NCI-H2107 treated with DMSO at 0.1 percent for 48 hours (cell line): Measurements from ENCODE around the gene GFER.
A peak's percentile ranks its signal among the peaks of the same experiment; 100 is the strongest.
"Not testable (repeated sequence)": the region's sequence is repeated elsewhere in the genome, so short reads cannot be mapped to it uniquely, and the experiment has no call there.

Source experiments
- DNase-seq: peaks from one replicate; lab custom pipeline; 2025; ENCODE audit not compliant: unreplicated experiment; lab: John Stamatoyannopoulos, UW

The GFER gene

DNA sequence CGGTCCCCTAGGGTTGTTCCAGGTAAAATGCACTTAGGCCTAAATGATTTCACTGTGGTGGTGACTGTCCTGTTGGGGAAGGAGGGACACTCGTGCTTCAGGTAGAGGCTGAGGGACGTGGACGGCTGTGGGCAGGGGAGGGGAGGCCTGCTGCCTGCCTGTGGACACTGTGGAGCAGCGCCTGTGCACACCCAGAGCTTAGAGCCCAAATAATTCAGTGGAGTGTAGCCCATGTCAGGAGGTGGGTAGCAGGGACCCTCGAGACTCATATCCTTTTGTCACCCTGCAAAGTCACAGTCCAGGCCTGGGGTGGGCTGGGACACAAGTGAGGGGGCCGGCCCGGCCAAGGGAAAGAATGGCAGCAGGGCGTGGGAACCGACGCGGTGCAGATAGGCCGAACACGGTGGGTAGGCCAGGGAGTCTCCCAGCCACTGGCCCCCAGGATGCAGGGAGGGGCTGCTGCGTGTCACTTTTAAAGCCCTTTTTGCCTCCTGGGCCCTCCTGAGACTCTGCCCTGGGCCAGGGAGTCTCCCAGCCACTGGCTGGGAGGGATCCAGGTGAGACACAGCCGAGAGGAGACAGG is 42.0 kb downstream of the GFER start:
- DNase-seq, result no peak

DNA sequence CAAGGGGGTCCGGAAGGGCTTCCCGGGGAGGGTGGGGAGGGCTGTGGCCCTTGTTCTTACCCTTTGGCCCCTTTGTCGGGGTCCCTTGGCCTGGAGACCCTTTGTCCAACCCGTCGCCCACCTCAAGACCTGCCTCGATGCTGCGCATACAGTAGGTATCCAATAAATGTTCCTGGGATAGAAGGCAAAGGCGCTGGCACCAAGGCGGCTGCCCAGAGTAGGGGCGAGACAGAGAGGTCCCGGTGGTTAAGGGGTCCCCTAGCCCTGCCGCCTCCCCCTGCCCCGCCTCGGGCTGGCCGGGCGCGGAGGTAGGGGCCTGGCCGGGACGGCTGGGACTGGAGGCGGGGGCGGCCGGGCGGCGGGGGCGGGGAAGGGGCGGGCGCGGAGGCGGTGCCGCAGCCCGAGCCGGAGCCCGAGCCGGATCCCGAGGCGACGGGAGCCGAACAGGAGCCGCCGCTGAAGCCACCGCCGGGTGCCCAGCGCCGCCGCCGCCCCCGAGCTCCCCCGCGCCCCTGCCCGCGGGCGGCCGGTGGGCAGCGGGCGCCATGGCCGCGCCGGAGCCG is 42.5 kb downstream of the GFER start, which contains the start of gene NHERF2:
NHERF2 (plus strand) TSS at position 442 of the 563 bp plus-strand sequence; CDS start at position 546, 104 bp downstream.
- DNase-seq, result no peak

DNA sequence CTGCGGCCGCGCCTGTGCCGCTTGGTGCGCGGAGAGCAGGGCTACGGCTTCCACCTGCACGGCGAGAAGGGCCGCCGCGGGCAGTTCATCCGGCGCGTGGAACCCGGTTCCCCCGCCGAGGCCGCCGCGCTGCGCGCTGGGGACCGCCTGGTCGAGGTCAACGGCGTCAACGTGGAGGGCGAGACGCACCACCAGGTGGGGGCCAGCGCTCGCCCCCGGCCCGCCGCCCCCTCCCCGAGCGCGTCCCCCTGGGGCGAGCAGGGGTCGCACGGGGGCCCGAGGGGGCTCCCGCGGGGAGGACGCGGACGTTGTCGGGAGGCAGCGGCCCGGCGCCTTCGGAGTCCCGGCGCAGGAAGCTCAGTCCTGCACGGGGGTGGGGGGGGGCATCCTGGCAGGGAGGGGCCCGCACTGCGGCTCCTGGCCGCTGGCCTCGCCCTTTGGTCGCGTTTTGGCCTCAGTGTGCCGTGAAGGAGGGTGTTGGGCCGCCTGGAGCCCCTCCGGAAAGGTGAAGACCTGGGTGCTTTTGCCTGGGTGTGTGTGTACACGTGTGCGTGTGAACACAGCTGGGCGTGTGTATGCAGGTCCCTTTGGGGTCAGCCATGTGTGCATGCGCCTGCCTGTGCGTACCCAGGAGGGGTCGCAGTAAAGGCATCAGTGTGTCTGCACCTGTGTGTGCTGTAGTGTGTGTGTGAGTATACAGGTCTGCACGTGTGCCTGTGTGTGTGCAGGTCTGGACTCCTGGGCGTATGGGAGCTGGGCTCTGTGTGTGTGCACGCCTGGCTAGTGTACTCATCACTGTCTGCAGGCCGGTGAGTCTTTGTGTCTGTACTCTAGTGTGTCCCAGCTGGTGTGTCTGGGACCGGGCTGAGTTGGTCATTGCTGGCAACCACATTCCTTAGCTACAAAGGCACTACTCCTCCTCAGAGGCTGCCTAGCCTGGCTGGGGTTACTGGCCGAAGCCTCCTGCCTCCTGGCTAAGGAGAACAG is 43.3 kb downstream of the GFER start:
- no peak for DNase-seq

DNA sequence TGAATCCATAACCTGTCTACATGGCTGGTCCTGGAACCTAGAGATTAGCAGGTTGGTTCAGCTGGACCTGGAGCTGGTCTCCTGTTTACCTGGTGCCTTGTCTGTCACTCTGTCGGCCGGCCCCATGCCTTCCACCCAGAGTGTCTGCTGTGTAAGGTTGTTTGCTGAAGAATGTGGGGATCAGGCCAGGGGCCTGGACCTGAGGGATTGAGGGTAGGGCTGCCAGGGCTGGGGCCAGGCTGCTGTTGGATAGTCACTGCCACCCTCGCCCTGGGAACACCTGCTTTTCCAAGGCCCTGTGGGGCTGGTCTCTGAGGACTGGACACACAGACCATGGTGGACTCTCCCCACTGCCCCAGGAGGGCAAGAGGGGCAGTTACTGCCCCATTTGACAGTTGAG is 44.2 kb downstream of the GFER start:
- DNase-seq, result no peak

DNA sequence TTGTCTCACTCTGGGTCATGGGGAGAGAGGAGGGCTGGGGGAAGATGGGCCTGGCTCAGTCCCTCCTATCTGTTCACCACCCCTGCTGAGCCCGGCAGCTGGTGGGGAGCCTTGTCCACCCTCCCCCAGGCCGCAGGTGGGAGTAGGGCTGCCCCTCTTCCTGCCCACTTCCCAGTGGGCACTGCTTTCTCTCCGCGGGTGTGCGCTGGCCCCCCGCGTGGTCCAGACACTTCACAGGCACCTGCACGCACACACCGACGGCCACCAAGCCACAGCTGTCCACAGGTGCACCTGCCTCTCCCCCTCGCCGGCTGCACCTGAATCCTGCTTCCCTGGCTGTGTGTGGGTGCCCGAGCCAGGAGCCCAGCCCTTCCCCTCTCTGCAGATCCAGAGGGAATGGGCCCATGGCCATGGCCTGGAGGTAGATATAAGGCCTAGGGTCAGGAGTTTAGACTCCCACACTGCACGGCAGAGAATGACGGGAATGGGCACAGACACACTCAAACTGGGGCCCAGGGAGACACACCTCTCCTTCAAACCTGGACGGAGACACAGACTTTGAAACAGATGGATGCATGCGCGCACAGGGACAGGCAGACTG is 44.7 kb downstream of the GFER start:
- peak; percentile 42 for DNase-seq

DNA sequence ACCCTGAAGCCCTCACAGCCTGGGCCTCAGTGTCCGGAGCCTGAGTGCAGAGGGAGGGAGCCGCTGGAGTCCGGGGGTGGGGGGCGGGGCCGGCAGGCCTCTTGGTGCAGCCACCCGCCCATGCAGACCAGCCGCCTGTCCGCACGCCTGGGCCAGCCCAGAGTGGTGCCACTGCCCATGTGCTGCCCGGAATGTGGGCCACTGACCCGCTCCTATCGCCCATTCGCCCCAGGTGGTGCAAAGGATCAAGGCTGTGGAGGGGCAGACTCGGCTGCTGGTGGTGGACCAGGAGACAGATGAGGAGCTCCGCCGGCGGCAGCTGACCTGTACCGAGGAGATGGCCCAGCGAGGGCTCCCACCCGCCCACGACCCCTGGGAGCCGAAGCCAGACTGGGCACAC is 45.4 kb downstream of the GFER start:
- DNase-seq, result no peak

DNA sequence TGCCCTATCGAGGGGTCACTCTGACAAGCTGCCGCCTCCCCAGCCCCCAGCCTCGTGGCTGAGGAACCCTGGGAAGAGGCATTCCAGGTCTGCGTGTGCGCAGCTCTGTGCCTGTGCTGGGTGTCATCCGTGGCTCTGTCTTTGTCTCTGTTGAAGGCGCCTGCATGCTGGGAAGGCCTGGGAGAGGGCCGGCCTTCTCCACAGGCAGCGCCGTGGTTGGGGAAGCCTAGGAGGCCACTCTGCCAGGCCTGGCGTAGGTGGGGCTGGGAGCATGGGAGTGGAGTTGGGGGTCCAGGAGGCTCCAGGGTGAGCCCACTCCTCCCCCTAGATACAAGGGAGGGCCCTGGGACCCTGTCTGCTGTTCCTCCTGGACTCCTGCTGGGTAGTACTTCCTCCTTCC is 46.0 kb downstream of the GFER start:
- no peak for DNase-seq

DNA sequence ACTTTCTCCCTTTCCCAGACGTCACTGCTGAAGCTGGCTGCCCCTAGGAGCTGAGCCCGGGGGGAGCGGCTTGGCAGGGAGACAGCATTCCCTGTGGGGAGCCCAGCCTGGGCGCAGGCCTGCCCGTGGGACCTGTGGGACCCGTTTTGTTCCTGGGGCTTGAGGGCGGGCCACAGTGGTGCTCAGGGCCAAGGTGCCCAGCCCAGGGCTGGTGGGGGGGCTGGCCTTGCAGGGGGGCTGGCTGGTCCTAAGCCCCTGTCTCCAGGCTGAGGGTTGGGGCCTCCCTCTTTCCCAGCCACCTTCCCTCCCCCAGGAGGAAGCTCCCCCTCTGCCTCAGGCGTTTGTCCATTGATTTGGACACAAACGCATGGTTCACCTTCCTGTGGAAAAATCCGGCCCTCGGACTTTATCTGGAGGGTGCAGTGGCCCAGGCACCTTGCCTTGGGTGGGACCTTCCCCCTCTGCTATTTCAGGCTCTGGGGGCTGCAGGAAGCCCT is 47.1 kb downstream of the GFER start:
- DNase-seq, result no peak

DNA sequence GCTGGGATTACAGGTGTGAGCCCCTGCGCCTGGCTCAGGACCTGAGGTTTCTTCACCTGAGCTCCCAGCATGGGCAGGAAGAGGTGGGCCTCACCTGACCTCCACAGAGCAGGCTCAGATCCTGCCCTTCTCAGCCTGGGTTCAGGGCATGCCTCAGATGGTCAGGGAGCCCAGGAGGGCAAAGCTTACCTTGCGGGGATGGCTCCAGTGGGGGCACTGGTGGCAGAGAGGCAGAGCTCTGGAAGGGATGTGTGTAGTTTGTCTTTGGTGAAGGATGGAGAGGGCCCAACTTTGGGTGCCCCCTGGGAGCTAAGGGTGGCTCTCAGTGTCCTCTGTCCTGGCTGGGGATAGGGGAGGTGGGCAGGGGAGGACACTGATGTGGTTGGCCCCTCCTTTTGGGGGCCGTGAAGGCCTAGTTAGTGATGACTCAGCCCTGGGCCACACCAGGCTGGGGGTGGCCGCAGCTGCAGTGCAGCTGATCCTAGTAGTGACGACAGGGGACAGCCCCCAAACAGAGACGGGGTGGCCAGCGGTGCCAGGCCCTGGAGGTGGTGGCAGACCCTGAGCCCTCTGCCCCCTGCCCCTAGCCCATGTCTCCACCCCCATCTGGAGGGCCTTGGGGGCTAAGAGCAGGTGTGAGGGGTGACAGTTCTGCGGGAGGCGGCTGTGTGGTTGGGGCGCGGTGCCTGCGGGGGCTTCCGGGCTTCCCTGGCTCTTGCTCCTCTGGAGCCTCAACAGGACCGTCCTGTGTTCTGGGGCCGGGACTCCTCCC is 48.5 kb downstream of the GFER start:
- DNase-seq, result no peak

DNA sequence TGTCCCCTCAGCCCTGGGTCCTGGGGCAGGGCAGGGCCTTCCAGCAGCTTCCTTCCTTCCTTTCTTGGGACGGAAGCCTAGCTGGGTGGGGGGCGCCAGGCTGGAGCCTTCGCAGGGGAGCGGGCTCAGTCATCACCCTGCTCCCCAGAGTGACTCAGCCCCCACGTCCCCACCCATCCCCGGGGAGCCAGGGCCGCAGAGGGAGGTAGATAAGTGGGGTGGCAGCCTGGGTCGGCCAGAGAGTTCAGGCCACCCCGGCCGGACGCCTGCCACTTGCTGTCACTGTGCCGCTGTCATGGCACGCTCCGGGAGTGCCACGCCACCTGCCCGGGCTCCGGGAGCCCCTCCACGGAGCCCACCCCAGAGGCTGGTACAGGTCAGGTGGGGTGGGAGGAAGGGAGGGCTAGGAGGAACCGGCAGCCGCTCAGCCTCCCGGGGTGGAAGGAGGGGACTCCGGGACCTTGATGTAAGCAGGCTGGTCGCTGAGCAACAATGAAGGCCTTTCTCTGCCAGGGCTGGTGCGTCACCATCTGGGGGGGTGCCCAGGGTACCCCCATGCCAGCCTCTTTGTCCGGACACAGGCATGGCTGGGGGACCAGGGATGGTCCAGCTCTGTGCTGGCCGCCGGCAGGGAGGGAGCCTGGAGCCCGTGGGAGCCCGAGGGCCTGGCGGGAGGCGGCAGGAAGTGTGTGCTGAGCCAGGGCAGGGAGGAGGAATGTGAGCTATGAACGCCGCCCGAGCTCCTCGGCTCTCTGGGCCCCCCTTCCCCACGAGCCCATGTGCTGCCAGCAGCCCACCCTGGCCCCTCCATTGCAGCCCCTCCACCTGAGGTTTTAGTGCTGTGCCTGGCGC is 49.3 kb downstream of the GFER start:
- DNase-seq, result no peak

DNA sequence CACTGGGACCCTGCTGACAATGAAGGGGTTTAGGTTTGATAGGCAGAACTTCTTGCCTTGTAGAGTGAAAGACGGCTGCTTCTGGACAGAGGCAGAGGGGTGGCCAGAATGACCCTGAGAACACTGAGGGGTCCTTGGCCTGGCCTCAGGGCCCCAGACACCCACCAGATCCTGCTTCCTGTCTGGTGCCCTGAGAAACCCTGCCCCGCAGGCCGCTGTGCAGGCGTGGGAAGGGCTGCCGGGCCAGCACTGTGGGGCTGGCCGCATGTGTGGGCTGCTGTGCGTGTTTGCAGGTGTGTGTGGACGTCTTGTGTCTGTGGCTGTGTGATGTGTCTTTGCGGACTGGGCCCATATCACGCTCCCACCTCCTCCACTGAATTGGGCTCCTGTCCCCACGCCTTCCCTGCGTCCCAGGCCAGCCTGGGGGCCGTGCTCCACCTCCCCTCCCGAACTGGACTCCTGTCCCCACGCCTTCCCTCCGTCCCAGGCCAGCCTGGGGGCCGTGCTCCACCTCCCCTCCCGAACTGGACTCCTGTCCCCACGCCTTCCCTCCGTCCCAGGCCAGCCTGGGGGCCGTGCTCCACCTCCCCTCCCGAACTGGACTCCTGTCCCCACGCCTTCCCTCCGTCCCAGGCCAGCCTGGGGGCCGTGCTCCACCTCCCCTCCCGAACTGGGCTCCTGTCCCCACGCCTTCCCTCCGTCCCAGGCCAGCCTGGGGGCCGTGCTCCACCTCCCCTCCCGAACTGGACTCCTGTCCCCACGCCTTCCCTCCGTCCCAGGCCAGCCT is 50.1 kb downstream of the GFER start:
- not testable (repeated sequence) for DNase-seq

DNA sequence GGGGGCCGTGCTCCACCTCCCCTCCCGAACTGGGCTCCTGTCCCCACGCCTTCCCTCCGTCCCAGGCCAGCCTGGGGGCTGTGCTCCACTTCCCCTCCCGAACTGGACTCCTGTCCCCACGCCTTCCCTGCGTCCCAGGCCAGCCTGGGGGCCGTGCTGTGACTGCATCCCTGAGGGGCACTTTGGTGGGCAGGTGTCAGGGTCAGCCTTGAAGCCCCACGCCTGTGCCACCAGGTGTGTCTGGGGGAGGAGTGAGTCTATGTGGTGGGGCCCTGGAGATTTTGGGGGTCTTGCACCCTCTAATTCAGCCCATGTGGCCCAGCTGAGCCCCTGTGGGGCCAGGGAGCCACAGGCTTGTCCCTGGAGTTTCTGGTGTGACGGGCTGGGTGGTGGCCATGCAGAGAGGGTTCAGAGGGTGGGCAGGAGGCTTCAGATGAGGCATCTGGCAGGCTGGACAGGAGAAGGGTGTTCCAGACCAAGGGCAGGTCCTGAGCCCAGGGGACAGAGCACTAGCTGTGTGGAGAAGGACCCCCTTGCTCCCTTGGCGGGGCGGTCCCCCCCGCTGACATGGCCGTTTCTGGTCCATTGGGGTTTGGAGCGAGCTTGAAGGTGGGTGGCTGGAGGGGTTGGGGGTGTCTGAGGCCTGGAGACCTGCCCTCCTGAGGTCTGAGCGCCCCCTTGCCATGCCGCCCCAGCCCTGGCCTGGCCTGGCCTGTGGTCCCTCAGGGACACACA is 50.9 kb downstream of the GFER start:
- no peak for DNase-seq

DNA sequence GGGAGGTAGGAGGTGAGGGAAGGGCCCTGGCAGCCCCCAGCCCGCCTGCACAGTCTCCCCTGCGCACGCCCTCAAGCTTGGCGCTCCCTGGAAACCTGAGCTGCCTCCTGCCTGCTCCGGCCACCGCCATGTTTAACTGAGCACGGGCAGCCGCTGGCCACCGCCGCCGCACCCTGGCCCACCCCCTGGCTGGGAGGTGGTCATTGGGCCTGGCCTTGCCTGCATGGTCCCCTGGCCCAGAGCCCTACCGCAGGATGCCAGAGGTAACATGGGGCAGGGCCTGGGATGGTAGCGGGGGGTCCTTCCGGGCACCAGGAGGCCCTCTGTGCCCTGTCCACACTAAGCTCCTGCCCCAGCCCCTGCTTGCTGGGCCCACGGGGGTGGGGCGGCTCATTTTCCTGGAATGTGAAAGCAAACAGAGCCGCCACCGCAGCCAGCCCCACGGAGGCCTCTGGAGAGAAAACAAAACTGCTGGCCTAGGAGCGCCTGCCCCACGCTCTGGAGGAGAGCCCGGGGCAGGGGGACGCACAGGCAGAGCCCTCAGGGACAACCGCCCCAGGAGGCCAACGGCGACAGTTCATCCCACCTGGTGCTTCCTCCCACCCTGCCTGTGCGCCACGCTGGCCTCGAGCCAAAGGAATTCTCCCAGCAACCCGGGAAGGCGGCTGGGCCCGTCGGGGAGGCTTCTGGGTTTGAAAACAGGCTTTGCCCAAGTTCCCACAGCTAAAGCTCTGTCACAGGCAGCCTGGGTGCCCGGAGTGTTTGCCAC is 51.6 kb downstream of the GFER start:
- peak; percentile 77 for DNase-seq

DNA sequence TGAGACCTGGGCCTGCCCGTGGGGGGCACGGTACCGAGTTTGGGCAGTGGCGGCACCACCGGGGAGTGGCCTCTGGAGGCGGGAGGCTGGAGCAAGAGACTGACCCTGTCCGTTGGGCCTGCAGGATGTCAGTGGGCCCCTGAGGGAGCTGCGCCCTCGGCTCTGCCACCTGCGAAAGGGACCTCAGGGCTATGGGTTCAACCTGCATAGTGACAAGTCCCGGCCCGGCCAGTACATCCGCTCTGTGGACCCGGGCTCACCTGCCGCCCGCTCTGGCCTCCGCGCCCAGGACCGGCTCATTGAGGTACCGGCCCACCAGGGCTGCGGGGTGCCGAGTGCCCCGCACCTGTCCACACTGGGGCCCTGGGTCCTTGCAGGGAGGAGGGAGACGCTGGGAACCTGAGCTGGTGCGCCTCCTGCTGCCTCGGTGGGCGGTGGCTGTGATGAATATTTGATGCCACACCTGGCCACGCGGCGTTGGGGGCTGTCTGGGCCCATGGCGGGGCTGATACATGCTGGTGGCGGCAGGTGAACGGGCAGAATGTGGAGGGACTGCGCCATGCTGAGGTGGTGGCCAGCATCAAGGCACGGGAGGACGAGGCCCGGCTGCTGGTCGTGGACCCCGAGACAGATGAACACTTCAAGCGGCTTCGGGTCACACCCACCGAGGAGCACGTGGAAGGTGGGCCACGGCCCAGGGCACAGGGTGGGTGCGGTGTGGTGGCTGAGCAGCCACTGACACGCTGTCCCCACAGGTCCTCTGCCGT is 52.4 kb downstream of the GFER start:
- peak; percentile 14 for DNase-seq

DNA sequence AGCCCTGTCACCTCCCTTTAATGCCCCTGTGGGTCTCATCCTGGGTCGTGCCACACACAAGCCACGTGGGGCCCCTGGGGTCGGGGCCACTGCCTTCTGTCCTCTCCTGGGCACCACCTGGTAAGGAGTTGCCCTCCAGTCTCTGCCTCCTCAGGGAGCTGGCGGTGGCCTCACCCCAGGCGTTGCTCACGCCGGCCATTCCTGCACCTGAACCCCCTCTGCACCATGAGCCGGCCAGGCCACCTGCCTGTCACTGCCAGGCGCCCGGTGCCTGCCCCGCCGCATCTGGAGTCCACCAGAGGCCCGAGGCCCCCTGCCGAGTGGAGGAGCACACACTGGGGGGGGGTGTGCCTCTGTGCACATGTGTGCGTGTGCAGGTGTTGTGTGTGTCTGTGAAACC is 53.1 kb downstream of the GFER start:
- no peak for DNase-seq
